Stimulated activated CD8-positive, alpha-beta memory T cell treated with anti-CD3 and anti-CD28 coated beads, Interleukin-7, amount 100 ng/mL, for 48 hours (primary cell): ENCODE results near the gene TNNI2.
"Not testable (repeated sequence)": the region's sequence is repeated elsewhere in the genome, so short reads cannot be mapped to it uniquely, and the experiment has no call there.

Experiments used
- DNase-seq, 2 donors: peaks; one replicate each; pipeline ENCODE4 v3.0.0-alpha.2; 2020; ENCODE audit warnings: low read depth in 1 of 2; ENCODE audit errors: extremely low read depth in 1 of 2

TNNI2 gene

DNA sequence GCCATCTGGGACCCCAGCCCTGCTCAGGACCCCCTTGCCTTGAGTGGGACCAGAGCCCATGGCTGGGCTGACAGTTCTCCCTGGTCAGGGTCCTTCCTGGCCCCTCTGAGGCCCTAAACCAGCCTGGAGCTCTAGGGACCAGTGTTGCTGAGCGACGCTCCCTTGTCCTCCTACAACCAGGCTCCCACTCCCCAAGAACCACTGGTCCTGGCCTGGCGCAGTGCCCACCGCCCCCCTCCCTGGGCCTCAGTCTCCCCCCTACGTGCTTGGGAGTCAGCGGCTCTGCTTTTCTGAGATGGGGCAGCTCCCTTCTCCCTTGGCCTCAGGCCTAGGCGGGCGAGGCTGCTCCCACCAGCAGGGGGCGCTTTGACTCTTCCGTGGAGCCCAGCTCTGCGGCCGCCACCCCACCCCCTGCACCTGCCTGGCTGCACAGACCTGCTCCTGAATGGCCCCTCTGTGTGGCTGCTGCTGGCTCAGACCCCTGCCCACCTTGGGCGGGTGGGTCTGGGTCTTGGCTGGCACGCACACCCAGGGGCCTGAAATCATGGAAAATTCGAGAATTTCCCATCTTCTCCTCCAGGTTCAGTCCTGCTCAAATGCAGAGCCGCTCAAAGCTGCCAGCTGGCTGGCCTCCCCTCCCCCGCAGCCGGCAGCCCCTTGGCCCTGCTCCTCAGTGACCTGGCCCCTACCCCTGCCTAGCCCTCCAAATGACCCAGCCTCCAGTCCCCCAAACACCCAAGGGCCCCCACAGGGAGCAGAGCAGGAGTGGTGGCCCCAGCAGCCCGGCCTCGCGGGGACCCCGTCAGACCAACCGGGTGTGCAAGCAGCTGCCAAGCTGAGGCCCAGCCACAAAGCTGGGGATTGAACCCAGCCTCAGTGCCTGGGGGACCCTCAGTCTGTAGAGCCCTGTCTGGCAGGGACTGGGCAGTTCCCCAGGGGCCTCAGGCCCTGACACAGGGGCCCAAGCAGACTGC lies 43.8 kb downstream of the TNNI2 start:
- peak; percentile 59 to 61 for DNase-seq

DNA sequence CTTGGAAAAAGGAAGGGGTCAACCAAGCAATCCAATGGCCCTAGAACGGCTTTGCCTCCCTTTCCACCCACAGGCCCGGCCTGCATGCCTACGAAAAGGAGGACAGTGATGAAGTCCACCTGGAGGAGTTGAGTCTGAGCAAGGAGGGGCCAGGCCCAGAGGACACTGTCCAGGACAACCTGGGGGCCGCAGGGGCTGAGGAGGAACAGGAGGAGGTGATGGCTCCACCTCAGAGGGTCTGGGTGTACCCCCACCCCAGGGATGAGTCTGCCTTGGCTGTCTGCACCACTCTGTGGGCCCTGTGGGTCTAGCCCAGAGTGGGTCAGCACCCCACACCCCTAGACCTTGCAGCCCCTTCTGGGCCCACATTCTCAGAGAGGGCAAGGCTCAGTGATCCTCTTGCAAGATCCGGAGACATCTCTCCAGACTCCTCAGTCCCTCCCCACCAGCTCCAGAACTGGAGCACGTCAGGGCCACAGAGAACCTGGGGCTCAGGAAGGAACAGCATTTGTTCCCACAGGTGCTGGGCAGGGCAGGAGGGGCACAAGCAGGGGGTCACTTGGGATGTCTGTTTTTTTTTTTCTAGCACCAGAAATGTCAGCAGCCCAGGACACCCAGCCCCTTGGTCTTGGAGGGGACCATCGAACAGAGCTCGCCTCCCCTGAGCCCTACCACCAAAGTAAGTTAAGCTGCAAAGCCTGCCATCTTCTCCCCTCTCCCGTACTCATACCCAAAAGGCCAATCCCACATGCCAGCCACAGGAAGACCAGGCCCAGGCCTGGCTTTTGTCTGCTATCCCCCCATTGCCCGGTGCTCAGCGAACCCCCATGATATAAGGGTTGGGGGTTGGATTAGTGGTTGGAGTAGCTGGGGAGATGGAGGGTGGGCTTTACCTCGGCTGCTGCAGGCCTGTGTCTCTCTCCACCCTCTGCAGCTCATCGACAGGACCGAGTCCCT lies 44.8 kb downstream of the TNNI2 start:
- DNase-seq, result no peak

DNA sequence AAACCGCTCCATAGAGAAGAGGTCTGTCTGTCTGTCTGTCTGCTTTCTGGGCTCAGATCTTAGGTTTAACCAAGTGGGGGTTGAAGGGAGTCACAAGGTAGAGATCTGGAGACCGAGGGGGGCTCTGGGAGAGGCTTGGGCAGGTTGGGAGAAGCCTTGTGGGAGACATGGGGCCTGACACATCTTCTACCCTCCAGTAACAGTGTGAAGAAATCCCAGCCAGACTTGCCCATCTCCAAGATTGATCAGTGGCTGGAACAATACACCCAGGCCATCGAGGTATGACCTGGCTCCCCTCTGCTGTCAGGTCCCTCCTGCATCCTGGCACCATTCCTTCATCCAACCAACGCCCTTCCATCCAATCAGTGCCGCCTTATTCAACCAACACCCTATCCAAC lies 45.5 kb downstream of the TNNI2 start:
- no peak for DNase-seq

DNA sequence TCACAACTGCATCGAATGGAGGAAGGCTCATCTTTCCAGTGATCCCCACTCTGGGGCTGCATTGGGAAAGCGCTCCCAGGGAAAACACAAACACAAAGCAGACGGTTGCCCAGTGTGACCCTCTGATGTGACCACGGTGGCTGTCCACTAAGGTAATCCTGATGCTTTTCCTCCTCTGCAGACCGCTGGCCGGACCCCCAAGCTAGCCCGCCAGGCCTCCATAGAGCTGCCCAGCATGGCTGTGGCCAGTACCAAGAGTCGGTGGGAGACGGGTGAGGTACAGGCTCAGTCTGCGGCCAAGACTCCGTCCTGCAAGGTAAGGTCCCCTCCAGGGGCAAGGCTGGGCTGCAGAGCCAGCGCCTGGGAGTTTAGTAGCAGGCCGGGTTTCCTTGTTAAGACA lies 47.8 kb downstream of the TNNI2 start:
- not testable (repeated sequence) for DNase-seq

GRCh38 chr11:1887451-1888346 lies 48.9 kb downstream of the TNNI2 start:
- no peak for DNase-seq

DNA sequence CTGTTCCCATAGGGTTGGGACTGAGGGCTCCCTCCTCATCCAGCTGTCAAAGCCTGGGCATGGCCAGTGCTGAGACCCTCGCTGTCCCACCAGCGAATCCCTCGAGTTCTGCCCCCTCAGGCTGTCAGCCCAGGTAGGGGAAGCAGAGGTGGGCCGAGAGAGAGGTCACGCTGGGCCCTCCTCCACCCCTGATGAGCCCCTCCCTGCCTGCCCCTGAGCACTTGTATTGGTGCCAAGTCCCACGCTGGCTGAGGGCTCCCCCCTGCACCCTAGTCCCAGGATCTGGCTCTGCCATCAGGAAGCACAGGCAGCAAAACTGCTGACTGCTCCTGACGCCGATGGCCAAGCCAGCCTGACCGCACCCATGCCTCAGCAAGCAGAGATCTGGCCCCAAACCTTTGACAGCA lies 49.6 kb downstream of the TNNI2 start:
- DNase-seq, result no peak

DNA sequence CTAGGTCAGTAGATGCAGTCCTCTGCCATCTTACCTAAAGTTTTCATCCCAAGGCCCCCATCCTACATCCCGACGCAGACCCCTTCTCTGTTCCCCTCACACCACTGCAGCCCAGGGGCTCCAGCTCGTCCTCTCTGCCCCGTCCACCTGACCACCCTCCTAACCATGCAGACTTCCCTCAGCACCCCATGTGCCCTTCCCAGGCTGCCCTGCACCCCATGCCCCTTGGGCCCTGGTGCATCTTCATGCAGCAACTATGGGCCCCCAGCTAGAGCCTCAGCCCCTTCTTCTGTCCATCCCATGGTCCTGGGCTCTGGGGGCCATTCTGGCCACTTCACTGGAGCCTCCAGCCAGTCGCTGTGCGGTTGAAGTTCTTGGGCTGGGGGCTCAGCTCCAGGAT lies 50.0 kb downstream of the TNNI2 start:
- DNase-seq, result no peak

DNA sequence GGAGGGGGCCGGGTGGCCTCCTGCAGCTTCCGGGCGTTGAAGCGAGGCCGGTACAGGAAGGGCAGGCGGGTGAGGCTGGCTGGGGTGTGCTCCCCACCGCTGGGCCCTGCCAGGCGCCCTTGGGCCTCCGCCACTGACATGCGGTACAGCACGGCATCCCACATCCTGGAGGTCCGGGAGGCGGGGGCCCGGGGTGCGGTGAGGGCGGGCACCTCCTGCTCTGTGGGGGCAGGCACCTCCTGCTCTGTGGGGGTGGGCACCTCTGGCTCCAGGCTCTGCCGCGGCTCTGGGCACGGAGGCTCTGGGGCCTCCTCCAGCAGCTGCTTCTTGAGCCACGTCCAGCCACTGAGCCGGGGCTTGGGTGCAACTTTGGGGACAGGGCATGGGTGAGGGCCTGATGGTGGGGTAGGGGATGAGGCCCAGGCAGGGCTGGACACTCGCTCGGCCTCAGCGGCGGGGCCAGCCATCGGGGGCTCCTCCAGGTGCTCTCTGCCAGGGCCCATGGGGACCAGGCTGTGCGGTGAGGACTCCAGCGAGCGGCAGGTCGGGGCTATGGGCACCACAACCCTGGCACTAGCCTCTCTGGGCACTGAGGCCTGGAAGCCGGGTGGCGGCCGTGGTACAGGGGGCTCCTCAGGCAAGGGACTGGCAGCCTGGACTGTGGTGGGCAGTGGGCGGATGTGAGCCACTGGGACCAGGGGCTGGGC lies 50.6 kb downstream of the TNNI2 start:
- peak; percentile 63 to 66 for DNase-seq

- DNase-seq, result no peak
Measured at GRCh38 chr11:1889941-1890855, 51.4 kb downstream of the TNNI2 start.
